ENCODE measurements around the gene MYO5C. TPM values are rescaled to one million over a fixed set of nuclear protein-coding genes. Genes with fewer than 3 reads are reported as not detected.

The MYO5C gene
- total and polyA plus RNA-seq, 3 donors from 2014 or later, result 9.3 to 47.6 (median 40.0) TPM

DNA sequence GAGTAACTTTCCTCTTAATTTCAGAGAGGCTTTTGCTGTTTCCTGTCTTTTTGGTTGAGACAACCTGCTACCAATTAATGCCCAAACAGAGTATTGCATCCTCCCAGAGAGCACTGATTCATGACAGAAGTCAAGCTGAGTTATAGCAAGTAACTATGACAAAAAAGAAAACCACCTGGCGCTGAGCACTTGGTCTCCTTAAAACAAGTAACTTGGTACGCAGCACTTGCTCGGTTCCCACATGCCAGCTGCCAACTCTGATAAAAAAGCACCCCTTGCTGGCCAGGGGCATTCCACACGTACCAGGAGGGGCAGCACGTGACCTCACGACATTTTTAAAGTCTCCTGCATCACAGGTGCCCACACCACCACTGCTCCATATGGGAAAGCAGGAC is 13.5 kb upstream of the MYO5C start:
- no peaks in the 10 kb centered on the region for H3K9me3 ChIP-seq
- TF ChIP-seq CTCF (IDR thresholded peaks at IDR 0.05), result no peak
- no peak for TF ChIP-seq POLR2A (IDR thresholded peaks at IDR 0.05)
- 83 to 92% methylated on average over 6 of the region's 6 CpGs for WGBS, 2 donors
- H3K4me3 ChIP-seq, result no peak overlapping the region
- H3K4me1 ChIP-seq, result no peaks in the 10 kb centered on the region
- no peak for DNase-seq
- no peaks in the 10 kb centered on the region for H3K36me3 ChIP-seq (ENCODE audit: low read depth, missing control alignments)
- H3K27me3 ChIP-seq, result no peaks in the 10 kb centered on the region
- H3K27ac ChIP-seq, result no peak overlapping the region
- intact Hi-C loops (cut with DNase I; ENCODE audit: low total_unique reads), result no loop called here

- DNase-seq, result no peak
- H3K9me3 ChIP-seq, result no peaks in the 10 kb centered on the region
- no peaks in the 10 kb centered on the region for H3K36me3 ChIP-seq (ENCODE audit: low read depth, missing control alignments)
- H3K4me1 ChIP-seq, result no peaks in the 10 kb centered on the region
- no peak overlapping the region for H3K27ac ChIP-seq
- intact Hi-C loops (cut with DNase I; ENCODE audit: low total_unique reads), result no loop called here
- 75 to 87% methylated on average over 2 to 8 of the region's 8 CpGs for WGBS, 2 donors
- H3K4me3 ChIP-seq, result no peak overlapping the region
- no peak for TF ChIP-seq CTCF (IDR thresholded peaks at IDR 0.05)
- no peak for TF ChIP-seq POLR2A (IDR thresholded peaks at IDR 0.05)
- H3K27me3 ChIP-seq, result no peaks in the 10 kb centered on the region
Observed at GRCh38 chr15:52308446-52309153, 13.0 kb upstream of the MYO5C start.

DNA sequence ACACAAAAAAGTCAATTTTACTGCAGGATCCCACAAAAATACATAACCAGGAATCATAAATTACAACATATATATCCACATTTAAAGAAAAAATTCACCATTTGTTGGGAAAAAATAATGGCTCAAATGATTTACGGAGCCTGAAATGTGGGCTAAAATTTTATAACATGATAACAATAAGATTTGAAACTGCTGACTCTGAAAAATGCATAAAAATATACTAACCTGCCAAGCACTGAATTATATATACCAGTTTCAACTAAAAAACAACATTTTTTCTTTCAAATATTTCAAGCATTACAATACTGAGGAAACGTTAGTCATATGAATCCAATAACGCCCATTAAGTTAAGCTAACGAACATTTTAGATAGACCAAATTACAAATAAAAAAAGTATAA is 12.2 kb upstream of the MYO5C start:
- no peak for DNase-seq
- H3K4me1 ChIP-seq, result no peaks in the 10 kb centered on the region
- H3K36me3 ChIP-seq (ENCODE audit: low read depth, missing control alignments), result no peaks in the 10 kb centered on the region
- TF ChIP-seq CTCF (IDR thresholded peaks at IDR 0.05), result no peak
- TF ChIP-seq POLR2A (IDR thresholded peaks at IDR 0.05), result no peak
- H3K27ac ChIP-seq, result no peak overlapping the region
- 94 to 95% methylated on average over 4 of the region's 4 CpGs for WGBS, 2 donors
- intact Hi-C loops (cut with DNase I; ENCODE audit: low total_unique reads), result no loop called here
- no peaks in the 10 kb centered on the region for H3K27me3 ChIP-seq
- no peaks in the 10 kb centered on the region for H3K9me3 ChIP-seq
- no peak overlapping the region for H3K4me3 ChIP-seq

DNA sequence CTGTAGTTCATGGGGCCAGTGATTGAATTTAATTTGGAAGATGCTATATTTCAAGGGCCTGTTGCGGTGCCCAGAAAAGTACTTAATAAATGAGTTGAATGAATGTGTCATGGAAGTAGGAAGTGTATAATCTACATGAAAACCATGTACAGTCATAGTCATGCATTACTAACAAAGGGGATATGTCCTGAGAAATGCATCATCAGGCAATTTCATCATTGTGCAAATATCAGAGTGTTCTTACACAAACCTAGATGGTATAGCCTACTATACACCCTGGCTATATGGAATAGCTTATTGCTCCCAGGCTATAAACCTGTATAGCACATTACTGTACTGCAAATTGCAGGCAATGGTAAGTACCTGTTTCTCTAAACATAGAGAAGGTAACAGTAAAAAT is 10.7 kb upstream of the MYO5C start:
- Histone ChIP-seq H3K36me3 (ENCODE audit: low read depth, missing control alignments) (no peaks in the 10 kb centered on the region), H3K27ac (no peak overlapping the region), H3K4me3 (no peak overlapping the region), H3K9me3 (no peaks in the 10 kb centered on the region), H3K4me1 (no peaks in the 10 kb centered on the region), H3K27me3 (no peaks in the 10 kb centered on the region)
- TF ChIP-seq CTCF (IDR thresholded peaks at IDR 0.05), result no peak
- TF ChIP-seq POLR2A (IDR thresholded peaks at IDR 0.05), result no peak
- DNase-seq, result no peak
- intact Hi-C loops (cut with DNase I; ENCODE audit: low total_unique reads), result no loop called here
- 89 to 94% methylated on average over 1 of the region's 1 CpG for WGBS, 2 donors

All from testis (tissue), 3 donors.